ENCODE results near the gene CD3E. TPM values are rescaled to one million over a fixed set of nuclear protein-coding genes. Genes with fewer than 3 reads are reported as not detected.
A peak's percentile ranks its signal among the peaks of the same experiment; 100 is the strongest.

Gene CD3E
- total RNA-seq = not detected in 3 replicates

DNA sequence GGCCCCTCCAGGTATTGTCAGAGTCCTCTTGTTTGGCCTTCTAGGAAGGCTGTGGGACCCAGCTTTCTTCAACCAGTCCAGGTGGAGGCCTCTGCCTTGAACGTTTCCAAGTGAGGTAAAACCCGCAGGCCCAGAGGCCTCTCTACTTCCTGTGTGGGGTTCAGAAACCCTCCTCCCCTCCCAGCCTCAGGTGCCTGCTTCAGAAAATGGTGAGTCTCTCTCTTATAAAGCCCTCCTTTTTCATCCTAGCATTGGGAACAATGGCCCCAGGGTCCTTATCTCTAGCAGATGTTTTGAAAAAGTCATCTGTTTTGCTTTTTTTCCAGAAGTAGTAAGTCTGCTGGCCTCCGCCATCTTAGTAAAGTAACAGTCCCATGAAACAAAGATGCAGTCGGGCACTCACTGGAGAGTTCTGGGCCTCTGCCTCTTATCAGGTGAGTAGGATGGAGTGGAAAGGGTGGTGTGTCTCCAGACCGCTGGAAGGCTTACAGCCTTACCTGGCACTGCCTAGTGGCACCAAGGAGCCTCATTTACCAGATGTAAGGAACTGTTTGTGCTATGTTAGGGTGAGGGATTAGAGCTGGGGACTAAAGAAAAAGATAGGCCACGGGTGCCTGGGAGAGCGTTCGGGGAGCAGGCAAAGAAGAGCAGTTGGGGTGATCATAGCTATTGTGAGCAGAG lies at the start of gene CD3E:
CD3E (plus strand) TSS at position 163 of the 681 bp plus-strand sequence; CDS start at position 386, 223 bp downstream.
- no peaks in the 10 kb centered on the region for H3K36me3 Mint-ChIP-seq
- H3K27me3 Mint-ChIP-seq (ENCODE audit: low read depth) = peaks cover 65% of the 10 kb centered on the region
- no peak within 1 kb of the TSS for H3K27ac Mint-ChIP-seq
- H3K9me3 Mint-ChIP-seq = no peaks in the 10 kb centered on the region
- no peak for DNase-seq (ENCODE audit: low spot score in 2 of 2, unreplicated experiment in 2 of 2)
- no peaks in the 10 kb centered on the region for H3K4me1 Mint-ChIP-seq
- TF ChIP-seq, protein P1, sequence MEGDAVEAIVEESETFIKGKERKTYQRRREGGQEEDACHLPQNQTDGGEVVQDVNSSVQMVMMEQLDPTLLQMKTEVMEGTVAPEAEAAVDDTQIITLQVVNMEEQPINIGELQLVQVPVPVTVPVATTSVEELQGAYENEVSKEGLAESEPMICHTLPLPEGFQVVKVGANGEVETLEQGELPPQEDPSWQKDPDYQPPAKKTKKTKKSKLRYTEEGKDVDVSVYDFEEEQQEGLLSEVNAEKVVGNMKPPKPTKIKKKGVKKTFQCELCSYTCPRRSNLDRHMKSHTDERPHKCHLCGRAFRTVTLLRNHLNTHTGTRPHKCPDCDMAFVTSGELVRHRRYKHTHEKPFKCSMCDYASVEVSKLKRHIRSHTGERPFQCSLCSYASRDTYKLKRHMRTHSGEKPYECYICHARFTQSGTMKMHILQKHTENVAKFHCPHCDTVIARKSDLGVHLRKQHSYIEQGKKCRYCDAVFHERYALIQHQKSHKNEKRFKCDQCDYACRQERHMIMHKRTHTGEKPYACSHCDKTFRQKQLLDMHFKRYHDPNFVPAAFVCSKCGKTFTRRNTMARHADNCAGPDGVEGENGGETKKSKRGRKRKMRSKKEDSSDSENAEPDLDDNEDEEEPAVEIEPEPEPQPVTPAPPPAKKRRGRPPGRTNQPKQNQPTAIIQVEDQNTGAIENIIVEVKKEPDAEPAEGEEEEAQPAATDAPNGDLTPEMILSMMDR (IDR thresholded peaks at IDR 0.05; ENCODE audit: unreplicated experiment) = no peak
- no peak within 1 kb of the TSS for H3K4me3 Mint-ChIP-seq

DNA sequence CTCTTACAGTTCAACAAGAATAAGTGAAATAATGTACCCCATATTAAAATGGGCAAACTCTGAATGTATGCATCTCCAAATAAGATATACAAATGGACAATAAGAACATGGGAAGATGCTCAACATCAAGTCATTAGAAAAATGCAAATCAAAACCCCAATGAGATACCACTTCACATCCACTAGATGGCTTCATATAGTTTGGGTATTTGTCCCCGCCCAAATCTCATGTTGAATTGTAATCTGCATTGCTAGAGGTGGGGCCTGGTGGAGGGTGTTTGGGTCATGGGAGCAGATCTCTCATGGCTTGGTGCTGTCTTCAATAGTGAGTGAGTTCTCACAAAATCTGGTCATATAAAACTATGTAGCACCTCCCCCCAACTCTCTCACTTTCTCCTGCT lies 46.1 kb upstream of the CD3E start:
- peaks cover 15% of the 10 kb centered on the region for H3K4me1 Mint-ChIP-seq
- peaks cover 27% of the 10 kb centered on the region for H3K36me3 Mint-ChIP-seq
- no peak for DNase-seq (ENCODE audit: low spot score in 2 of 2, unreplicated experiment in 2 of 2)
- H3K27ac Mint-ChIP-seq = no peak overlapping the region
- H3K27me3 Mint-ChIP-seq (ENCODE audit: low read depth) = peaks cover 19% of the 10 kb centered on the region
- peaks cover 5% of the 10 kb centered on the region for H3K9me3 Mint-ChIP-seq
- H3K4me3 Mint-ChIP-seq = no peak overlapping the region
- TF ChIP-seq, protein P1 (IDR thresholded peaks at IDR 0.05; ENCODE audit: unreplicated experiment) = no peak

DNA sequence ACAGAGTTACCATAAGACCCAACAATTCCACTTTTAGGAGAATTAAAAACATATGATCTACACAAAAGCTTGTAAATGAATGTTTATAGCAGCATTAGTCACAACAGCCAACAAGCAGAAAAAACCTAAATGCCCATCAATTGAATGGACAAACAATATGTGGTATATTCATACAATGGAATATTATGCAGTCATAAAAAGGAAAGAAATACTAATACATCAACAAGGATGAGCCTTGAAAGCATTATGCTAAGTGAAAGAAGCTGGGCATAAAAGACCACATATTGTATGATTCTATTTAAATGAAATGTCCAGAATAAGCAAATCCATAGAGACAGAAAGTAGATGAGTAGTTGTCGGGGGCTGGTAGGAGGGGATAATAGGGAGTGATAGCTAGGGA lies 45.4 kb upstream of the CD3E start:
- Mint-ChIP-seq H3K4me1 (peaks cover 22% of the 10 kb centered on the region), H3K27ac (no peak overlapping the region), H3K36me3 (peaks cover 27% of the 10 kb centered on the region), H3K9me3 (peaks cover 5% of the 10 kb centered on the region), H3K27me3 (ENCODE audit: low read depth) (peaks cover 19% of the 10 kb centered on the region), H3K4me3 (no peak overlapping the region)
- TF ChIP-seq, protein P1 (IDR thresholded peaks at IDR 0.05; ENCODE audit: unreplicated experiment) = no peak
- DNase-seq (ENCODE audit: low spot score in 2 of 2, unreplicated experiment in 2 of 2) = no peak

DNA sequence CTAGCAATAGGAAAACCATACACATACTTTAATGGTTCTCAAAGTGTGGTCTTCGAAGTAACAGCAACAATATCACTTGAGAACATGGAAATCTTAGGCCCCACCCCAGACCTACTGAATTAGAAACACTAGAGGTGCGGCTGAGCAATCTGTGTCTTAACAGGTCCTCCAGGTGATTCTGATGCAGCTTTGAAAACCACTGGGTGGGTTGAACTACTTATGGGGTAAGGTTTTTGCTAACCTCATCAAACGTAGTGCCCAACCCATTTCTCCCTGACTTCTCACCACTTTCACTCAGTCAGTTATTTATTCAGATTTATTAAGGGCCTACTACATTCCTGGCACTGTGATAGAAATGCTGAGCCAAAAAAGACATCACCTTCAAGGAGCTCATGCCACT lies 44.2 kb upstream of the CD3E start:
- H3K27ac Mint-ChIP-seq = no peak overlapping the region
- peaks cover 34% of the 10 kb centered on the region for H3K4me1 Mint-ChIP-seq
- no peak for DNase-seq (ENCODE audit: low spot score in 2 of 2, unreplicated experiment in 2 of 2)
- H3K36me3 Mint-ChIP-seq = peaks cover 24% of the 10 kb centered on the region
- TF ChIP-seq, protein P1 (IDR thresholded peaks at IDR 0.05; ENCODE audit: unreplicated experiment) = no peak
- no peak overlapping the region for H3K4me3 Mint-ChIP-seq
- H3K9me3 Mint-ChIP-seq = peaks cover 5% of the 10 kb centered on the region
- peaks cover 22% of the 10 kb centered on the region for H3K27me3 Mint-ChIP-seq (ENCODE audit: low read depth)

DNA sequence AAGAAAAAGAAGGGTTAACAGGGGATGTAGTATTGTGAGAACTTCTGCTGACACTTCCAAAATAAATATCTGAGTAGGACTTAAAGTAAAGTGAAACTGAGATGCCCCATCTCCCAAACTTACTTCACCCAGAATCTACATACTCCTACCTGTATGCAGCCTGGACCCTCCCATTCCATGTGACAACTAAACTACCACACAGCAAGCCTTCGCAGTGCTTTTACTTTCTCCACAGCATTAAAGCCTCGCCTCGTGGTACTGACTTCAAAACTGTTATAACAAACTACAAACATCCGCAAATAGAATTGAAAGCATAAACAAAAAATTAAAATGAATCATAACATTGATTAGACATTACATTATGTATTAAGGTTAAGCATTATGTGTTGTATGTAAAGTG lies 41.4 kb upstream of the CD3E start:
- TF ChIP-seq, protein P1 (IDR thresholded peaks at IDR 0.05; ENCODE audit: unreplicated experiment) = no peak
- no peak for DNase-seq (ENCODE audit: low spot score in 2 of 2, unreplicated experiment in 2 of 2)
- peak overlapping the region; percentile 93 for H3K27ac Mint-ChIP-seq

More for the DNA sequence above, 41.4 kb upstream of the CD3E start:
- H3K4me3 Mint-ChIP-seq = peak overlapping the region; percentile 73
- H3K27me3 Mint-ChIP-seq (ENCODE audit: low read depth) = peaks cover 27% of the 10 kb centered on the region
- peaks cover 22% of the 10 kb centered on the region for H3K36me3 Mint-ChIP-seq
- peaks cover 43% of the 10 kb centered on the region for H3K4me1 Mint-ChIP-seq
- H3K9me3 Mint-ChIP-seq = peaks cover 5% of the 10 kb centered on the region
